Fibroblast of peridontal ligament (primary cell): ENCODE measurements around the gene LNP1.
"Not testable (repeated sequence)": the region's sequence is repeated elsewhere in the genome, so short reads cannot be mapped to it uniquely, and the experiment has no call there.

ENCODE experiments used
- DNase-seq: peaks from one replicate; pipeline ENCODE4 v3.0.0-alpha.2; 2010; ENCODE audit errors: extremely low read depth

LNP1 gene

GRCh38 chr3:100400780-100401673 is at the start of gene LNP1, which contains the start of gene TOMM70:
LNP1 (plus strand) TSS chr3:100401539; CDS start chr3:100429730, 28,191 bp downstream.
TOMM70 (minus strand) TSS chr3:100401089; CDS start chr3:100400949, 140 bp downstream.
- peak; percentile 95 for DNase-seq

- DNase-seq = not testable (repeated sequence)
Measured at GRCh38 chr3:100351770-100352169, 49.6 kb upstream of the LNP1 start.

- DNase-seq = no peak
Measured at GRCh38 chr3:100352296-100353231, 48.8 kb upstream of the LNP1 start.

DNA sequence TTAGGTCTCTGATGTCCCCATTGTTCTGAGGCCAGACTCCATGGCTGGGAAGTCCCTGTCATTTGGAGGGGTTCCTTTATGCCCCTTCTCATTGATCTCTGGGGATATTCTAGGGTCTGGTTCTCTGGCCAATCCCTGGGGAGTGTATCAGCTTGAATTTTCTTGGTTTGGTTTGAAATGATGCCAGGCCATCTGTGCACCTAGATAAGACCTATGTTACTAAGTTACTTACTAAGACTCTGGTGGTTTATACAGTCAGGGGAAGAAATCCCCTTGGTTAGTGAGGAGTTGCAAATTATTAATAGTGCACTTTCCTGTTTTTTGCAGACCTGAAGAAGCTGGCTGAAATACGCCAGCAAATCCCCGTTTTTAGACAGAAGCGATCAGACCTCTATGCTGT is 46.5 kb upstream of the LNP1 start:
- no peak for DNase-seq

- DNase-seq = no peak
Measured at GRCh38 chr3:100358413-100358812, 42.9 kb upstream of the LNP1 start.

GRCh38 chr3:100359035-100359434 is 42.3 kb upstream of the LNP1 start:
- no peak for DNase-seq

- peak; percentile 10 for DNase-seq
Measured at GRCh38 chr3:100360757-100361496, 40.4 kb upstream of the LNP1 start.

DNA sequence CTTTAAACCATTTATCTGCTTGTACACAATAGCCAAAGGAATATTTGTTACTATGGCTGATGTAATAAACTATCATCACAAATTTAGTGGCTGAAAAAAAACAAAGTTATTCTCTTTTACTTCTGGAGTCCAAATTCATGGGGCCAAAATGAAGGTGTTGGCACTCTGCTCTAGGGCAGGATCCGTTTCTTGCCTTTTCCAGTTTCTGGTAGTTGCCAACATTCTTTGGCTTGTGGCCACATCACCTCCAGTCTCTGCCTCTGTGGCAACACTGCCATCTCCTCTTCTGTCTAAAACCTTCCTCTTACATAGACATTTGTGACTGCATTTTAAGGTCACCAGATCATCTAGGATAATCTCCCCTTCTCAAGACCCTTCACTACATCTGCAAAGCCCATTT is 39.4 kb upstream of the LNP1 start:
- no peak for DNase-seq

DNA sequence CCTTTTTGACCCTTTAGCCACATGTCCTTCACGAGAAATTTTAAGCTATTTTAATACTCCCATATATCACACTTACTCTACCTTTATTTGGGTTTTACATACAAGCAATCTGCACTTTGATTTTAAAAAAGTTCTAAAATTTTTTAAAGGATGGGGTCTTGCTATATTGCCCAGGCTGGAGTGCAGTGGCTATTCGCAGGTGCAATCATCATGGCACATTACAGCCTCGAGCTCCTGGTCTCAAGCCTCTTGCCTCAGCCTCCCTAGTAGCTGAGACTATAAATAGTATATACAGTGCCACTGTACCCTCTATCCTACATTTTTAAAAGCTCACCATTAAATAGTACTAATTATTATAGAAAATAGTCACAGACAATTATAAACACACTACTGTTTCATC is 36.9 kb upstream of the LNP1 start:
- DNase-seq = no peak

GRCh38 chr3:100366424-100366823 is 34.9 kb upstream of the LNP1 start:
- no peak for DNase-seq

GRCh38 chr3:100368441-100368840 is 32.9 kb upstream of the LNP1 start:
- no peak for DNase-seq

DNA sequence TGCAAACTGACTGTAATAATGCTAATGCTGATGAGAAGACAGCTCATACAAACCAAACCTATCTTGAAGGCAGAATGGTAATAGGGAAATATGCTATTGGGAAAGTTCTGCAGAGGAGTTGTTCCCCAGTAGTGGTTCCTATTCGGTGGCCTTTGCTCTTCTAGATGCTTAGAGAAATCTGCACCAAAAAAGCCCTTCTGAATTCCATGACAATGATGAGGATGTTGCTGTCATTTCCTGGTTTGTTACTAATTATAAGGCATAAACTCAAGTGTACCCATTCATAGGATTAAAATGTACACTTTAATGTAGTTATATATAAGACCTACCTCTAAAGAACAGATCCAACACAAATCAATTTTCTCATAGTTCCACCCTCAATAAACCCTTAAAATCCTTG is 30.6 kb upstream of the LNP1 start:
- no peak for DNase-seq

- no peak for DNase-seq
Measured at GRCh38 chr3:100374521-100374920, 26.8 kb upstream of the LNP1 start.

DNA sequence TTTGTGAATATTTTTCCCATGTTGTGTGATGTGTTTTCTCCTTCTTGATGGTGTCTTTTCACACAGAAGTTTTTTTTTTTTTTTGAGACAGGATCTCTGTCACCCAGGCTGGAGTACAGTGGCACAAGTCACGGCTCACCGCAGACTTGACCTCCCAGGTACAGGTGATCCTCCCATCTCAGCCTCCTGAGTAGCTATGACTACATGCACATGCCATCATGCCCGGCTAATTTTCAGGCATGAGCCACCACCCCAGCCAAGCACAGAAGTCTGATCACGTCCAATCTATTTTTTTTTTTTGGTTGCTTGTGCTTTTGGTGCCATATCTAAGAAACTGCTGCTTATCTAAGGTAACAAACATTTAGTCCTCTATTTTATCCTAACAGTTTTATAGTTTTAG is 25.0 kb upstream of the LNP1 start:
- no peak for DNase-seq

DNA sequence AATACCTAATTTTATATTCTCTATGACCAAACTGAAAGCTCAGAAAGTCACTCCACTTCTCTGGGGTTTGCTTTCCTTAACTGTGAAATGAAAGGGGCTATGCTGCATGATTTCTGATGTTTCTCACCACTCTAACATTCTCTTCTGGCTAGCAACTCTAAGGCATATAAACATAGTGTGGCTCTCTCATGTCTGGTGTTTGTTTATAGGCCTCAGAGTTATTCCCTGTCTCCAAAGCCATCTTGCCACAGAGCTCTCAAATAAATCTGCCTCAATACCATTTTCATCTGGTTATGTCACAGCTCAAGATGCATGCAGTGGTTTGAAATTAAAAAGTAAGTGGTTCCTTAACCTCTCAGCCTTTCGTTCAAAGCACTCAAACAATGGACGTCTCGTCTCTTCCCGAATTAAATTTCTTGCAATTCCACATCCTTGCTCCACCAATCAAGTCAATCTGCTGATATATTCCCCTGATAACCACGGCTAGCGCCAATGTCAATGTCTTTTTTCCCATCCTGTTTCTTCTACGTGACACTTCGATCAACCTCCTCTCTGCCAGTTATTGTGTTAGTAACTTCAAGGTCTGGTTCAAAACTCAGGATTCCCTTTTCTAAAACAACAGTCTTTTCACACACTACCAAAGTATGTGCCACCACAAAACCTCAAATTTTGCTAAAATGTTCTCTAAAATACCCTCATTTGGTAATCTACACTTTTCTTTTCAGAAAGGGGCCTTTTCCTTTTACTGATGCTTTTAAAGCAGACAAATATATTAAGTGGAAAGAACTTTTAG is 16.4 kb upstream of the LNP1 start:
- DNase-seq = peak; percentile 74

- peak; percentile 15 for DNase-seq
Measured at GRCh38 chr3:100386437-100387074, 14.8 kb upstream of the LNP1 start.

DNA sequence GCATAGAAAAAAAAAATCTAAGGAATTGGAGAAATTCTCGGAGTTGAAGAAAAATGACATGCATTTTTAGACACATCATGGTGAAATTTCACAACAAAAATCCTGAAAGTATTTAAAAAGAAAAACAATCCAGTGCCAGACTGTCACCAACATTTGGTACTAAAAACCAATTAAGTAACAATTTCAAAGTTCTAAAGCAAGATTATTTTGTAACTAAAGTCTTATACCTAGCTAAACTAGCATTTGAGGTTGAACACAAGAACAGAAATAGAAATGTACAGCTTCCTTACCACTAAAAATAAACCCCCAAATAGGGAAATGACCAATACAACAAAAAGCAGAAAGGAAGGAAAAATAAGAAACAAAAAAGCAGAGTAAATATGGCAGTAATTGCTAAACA is 12.3 kb upstream of the LNP1 start:
- DNase-seq = no peak

DNA sequence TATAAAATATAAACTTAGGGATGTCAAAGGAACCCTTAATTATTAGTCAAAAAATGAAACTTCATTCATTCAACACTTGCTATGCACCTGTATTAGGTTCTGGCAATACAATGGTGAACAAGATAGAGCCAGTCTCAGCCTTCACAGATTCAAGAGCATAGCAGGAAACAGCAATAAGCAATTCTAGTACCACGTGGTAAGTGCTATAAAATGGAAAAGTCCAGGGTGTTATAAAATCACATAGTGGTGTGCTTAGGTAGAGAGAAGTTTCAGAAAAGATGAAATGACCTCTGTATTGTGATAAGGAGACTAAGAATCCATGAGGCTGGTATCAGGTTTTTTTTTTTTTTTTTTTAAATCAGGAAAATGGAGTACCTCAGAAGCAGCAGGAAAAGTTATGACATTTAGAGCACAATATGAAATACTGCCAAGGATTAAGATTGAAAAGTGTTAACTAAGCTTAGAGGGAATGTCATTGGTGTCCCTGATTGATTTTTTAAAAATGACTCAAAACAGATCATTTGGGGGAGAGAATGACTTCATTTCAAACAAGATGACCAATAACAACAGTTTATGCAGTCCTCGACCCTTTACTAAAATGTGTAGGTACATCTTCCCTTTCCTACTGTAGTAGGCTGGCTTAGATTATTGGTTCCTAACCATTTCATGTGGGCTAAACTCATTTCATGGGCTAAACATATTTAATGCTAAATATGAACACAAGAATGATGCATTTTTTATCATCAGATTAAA is 5.5 kb upstream of the LNP1 start:
- DNase-seq = no peak

GRCh38 chr3:100396967-100397366 is 4.4 kb upstream of the LNP1 start:
- DNase-seq = no peak
